ENCODE results near the gene ACAP2.

- TF ChIP-seq POLR2A (IDR thresholded peaks at IDR 0.05) = no peak
- TF ChIP-seq, protein P1, sequence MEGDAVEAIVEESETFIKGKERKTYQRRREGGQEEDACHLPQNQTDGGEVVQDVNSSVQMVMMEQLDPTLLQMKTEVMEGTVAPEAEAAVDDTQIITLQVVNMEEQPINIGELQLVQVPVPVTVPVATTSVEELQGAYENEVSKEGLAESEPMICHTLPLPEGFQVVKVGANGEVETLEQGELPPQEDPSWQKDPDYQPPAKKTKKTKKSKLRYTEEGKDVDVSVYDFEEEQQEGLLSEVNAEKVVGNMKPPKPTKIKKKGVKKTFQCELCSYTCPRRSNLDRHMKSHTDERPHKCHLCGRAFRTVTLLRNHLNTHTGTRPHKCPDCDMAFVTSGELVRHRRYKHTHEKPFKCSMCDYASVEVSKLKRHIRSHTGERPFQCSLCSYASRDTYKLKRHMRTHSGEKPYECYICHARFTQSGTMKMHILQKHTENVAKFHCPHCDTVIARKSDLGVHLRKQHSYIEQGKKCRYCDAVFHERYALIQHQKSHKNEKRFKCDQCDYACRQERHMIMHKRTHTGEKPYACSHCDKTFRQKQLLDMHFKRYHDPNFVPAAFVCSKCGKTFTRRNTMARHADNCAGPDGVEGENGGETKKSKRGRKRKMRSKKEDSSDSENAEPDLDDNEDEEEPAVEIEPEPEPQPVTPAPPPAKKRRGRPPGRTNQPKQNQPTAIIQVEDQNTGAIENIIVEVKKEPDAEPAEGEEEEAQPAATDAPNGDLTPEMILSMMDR (IDR thresholded peaks at IDR 0.05) = no peak
These were observed 25.6 kb upstream of the ACAP2 start for GRCh38 chr3:195468391-195468776.
